Brain microvascular endothelial cell (primary cell): ENCODE data around the gene RPP25L.

Source experiments
- DNase-seq: peaks from one replicate; pipeline ENCODE4 v3.0.0-alpha.2; 2020
- H3K27ac ChIP-seq: fragments of 250-450 bp; sonication (Bioruptor Pico); 2 replicates; pipeline ENCODE4 v1.5.1; 2020; ENCODE audit warnings: mild to moderate bottlenecking, moderate library complexity
- H3K27me3 ChIP-seq: fragments of 250-450 bp; sonication (Bioruptor Pico); replicated peaks from 2 replicates; pipeline ENCODE4 v1.5.1; 2020; ENCODE audit warnings: mild to moderate bottlenecking
- H3K36me3 ChIP-seq: fragments of 250-450 bp; sonication (Bioruptor Pico); replicated peaks from 2 replicates; pipeline ENCODE4 v1.5.1; 2020; ENCODE audit warnings: mild to moderate bottlenecking
- H3K4me3 ChIP-seq: 2 replicates; pipeline ENCODE4 v1.5.1; 2011; ENCODE audit warnings: low read depth, mild to moderate bottlenecking, control low read depth, low read length, moderate library complexity
- CTCF ChIP-seq: IDR thresholded peaks from 2 replicates; pipeline ENCODE4 v1.5.1; 2011; ENCODE audit warnings: low read depth, mild to moderate bottlenecking, moderate library complexity, low read length, control low read depth, inconsistent platforms; ENCODE audit errors: missing control alignments
- in situ Hi-C: cut with HindIII; loops from 2 replicates; pipeline ENCODE4 v1.10.0; 2017; ENCODE audit warnings: low sequenced_read_pairs, low pct_ligation_motif_present

Gene RPP25L

GRCh38 chr9:34611811-34612787 is at the start of gene RPP25L:
Gene RPP25L (minus strand): TSS chr9:34612097. CDS start chr9:34611296, 801 bp downstream.
- peak; percentile 53 for DNase-seq
- in situ Hi-C loops: no loop called here
- no peak for TF ChIP-seq CTCF
- Histone ChIP-seq H3K4me3 (peak within 1 kb of the TSS; percentile 83), H3K36me3 (peaks cover 19% of the 10 kb centered on the region), H3K27me3 (no peaks in the 10 kb centered on the region), H3K27ac (peak within 1 kb of the TSS; percentile 62)

- no peak overlapping the region for H3K27ac ChIP-seq
- no peak for TF ChIP-seq CTCF
- in situ Hi-C loops: no loop called here
- DNase-seq: no peak
- no peak overlapping the region for H3K4me3 ChIP-seq
- no peaks in the 10 kb centered on the region for H3K36me3 ChIP-seq
- no peaks in the 10 kb centered on the region for H3K27me3 ChIP-seq
These were observed 47.8 kb upstream of the RPP25L start for GRCh38 chr9:34659592-34660253.

GRCh38 chr9:34658461-34658860 is 46.6 kb upstream of the RPP25L start:
- in situ Hi-C loops: no loop called here
- H3K27me3 ChIP-seq: no peaks in the 10 kb centered on the region
- H3K4me3 ChIP-seq: no peak overlapping the region
- no peak for DNase-seq
- no peak overlapping the region for H3K27ac ChIP-seq
- TF ChIP-seq CTCF: no peak
- H3K36me3 ChIP-seq: no peaks in the 10 kb centered on the region

- Histone ChIP-seq H3K27me3 (no peaks in the 10 kb centered on the region), H3K4me3 (no peak overlapping the region), H3K36me3 (no peaks in the 10 kb centered on the region), H3K27ac (no peak overlapping the region)
- TF ChIP-seq CTCF: no peak
- no peak for DNase-seq
- in situ Hi-C loops: no loop called here
These were observed 45.1 kb upstream of the RPP25L start for GRCh38 chr9:34656992-34657391.

- H3K4me3 ChIP-seq: no peak overlapping the region
- in situ Hi-C loops: no loop called here
- no peak overlapping the region for H3K27ac ChIP-seq
- no peak for DNase-seq
- no peak for TF ChIP-seq CTCF
- no peaks in the 10 kb centered on the region for H3K27me3 ChIP-seq
- H3K36me3 ChIP-seq: no peaks in the 10 kb centered on the region
These were observed 43.5 kb upstream of the RPP25L start for GRCh38 chr9:34655394-34655793.
